Suppressor macrophage treated with lipopolysaccharide for 4 hours (primary cell): ENCODE measurements around the gene TMEM151B.

Source experiments
- DNase-seq: peaks from one replicate; pipeline ENCODE4 v3.0.0-alpha.2; 2020

TMEM151B gene

DNA sequence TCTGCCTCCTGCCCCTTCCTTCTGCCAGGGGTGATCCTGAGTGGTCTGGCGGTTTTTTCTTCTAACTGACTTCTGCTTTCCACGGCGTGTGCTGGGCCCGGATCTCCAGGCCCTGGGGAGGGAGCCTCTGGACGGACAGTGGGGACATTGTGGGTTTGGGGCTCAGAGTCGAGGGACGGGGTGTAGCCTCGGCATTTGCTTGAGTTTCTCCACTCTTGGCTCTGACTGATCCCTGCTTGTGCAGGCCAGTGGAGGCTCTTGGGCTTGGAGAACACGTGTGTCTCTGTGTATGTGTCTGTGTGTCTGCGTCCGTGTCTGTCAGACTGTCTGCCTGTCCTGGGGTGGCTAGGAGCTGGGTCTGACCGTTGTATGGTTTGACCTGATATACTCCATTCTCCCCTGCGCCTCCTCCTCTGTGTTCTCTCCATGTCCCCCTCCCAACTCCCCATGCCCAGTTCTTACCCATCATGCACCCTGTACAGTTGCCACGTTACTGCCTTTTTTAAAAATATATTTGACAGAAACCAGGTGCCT, 36.6 kb upstream of the TMEM151B start:
- no peak for DNase-seq

DNA sequence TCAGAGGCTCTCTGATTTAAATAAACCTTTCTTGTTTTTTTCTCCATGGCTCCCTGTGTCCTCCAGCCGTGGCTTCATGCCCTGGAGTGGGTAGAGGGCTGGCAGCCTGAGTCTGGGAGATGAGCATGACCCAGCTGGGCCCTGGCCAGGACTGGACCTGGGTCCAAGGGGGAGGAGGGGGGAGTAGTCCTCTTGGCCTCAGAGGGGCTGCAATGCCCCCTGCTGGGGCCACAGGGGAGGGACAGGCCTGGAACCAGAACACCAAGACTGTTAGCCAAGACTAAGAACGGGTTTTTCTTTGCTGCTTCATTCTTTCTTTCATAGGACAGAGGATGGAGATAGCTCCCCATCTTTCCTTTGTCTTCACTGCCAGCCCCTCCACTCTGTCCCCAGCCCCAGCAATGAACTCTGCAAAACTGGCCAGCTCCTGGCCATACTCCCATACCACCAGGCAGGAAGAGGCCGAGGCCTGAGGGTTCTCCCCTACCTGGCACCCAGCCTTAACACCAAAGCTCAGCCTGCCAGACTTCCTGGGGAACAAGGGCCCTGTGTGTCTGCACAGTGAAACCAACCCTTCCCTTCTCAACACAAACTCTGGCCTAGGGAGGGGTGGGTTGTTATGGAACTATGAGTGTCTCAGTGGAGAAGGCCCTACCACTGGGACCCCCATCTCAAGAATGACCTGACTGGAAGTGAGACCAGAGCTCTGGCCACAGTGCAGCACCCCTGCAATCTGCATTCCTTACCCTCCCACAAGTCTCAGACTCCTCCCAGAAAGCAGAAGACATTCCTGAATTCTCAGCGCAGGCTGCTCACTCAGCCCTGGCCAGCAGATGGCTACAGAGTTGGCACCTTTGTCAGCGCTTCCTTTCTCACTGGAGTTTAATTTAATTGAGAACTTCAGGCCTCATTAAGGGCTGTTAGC, 35.9 kb upstream of the TMEM151B start:
- DNase-seq, result peak; percentile 37

DNA sequence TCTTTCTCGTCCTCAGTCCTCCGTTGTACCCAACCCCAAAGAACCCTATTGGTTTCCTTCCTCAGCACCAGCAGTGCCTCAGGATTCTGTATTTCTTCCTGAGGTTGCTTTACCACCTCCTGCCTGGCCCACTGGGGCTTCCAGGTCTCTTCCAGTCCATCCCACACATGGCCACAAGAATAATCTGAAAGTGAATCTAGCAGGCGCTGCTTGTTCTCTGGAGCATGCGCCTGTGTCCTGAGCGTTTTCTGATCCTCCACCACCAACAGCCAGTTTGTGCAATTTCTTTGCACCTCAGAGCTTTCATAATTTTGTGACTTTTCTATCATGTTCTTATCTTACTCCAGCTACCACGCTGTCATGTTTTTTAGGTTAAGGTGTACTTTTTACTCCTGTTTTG, 35.0 kb upstream of the TMEM151B start:
- DNase-seq, result no peak

DNA sequence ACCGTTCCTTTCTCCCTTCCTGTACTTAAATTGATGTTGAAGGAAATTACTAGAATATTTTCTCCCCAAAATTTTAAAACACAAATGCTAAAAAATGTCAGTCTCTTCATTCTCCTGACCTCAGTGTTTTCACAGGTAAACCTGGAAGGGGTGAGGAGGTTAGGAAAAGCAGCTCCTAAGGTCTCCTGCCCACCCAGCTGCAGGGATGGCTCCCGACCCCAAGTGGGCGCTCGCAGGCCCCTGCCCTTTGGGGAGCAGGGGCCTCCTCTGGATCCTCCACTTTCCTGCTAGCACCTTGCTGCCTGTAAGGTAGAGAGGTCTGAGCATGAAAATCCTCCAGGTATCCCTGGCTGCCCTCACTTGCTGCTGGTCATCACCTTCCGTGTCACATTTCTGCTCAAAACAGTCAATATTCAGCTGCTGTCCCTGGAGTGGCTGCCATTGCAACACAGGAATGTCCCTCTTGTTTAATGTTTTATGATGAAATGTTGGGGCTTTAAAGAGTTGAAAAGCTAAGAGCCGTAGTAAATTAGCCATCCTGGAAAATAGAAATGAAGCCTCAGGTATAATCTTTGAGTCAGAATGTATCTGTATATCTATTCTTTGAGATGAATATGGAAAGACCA, 34.2 kb upstream of the TMEM151B start:
- DNase-seq, result no peak

DNA sequence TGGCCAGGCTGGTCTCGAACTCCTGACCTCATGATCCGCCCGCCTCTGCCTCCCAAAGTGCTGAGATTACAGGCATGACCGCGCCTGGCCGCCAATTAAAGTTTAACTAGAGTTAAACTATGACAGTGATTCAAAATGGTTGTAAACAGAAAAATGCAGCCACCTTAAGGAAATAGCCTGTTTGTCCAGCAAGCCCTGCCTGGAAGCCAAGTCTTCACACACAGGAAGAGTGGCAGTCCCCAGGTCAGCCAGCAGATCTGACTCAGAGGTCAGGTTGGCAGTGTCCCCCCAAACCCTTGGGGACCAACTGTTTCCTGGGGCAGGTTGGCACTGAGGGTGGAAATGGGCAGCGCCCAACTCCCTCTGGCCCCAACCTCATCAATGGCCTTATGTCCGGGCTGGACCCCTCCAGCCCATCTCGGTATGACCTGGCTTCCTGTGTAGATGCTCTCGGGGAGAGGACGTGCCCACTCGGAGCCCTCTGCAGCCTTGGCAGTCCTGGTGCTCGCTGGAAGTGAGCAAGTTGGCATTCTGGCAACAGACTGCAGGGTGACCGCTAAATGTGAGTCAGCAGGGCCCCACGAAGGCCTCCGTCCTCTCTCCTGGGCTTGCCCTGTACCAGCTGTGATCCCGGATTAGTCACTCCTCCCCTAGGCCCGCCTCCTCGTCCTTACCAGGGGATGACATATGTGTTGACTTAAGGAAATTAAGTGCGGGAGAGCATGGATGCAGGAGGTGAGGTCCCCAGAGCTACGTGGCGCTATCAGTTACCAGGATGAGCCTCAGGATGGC, 33.0 kb upstream of the TMEM151B start:
- DNase-seq, result peak; percentile 96

DNA sequence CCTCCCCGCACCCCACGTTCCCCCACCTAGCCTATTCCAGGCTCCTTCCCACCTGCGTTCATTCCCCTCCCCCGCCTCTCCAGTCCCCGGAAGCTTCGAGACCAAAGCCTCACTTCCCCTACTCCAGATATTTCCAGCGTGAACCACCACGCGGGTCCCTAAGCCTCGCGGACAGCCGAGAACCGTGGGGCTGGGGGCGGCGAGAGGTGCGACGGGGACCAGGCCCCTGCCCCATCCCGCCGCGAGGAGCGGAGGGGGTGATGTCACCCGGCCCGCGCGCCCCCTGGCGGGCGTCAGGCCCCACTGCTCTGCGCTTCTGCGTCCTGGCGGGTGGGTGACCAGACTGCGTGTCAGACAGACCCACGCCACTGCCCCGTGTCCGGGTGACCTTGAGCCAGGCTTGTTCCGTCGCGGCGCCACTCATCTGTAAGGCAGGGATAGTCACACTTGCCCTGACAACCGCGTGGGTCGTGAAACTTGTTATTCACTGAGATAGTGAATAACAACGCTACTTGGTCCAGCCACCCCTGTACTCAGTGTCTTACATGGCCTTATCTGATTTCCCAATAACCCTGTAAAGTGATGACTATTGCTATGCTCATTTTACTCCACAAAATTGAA, 32.3 kb upstream of the TMEM151B start:
- DNase-seq, result peak; percentile 89

DNA sequence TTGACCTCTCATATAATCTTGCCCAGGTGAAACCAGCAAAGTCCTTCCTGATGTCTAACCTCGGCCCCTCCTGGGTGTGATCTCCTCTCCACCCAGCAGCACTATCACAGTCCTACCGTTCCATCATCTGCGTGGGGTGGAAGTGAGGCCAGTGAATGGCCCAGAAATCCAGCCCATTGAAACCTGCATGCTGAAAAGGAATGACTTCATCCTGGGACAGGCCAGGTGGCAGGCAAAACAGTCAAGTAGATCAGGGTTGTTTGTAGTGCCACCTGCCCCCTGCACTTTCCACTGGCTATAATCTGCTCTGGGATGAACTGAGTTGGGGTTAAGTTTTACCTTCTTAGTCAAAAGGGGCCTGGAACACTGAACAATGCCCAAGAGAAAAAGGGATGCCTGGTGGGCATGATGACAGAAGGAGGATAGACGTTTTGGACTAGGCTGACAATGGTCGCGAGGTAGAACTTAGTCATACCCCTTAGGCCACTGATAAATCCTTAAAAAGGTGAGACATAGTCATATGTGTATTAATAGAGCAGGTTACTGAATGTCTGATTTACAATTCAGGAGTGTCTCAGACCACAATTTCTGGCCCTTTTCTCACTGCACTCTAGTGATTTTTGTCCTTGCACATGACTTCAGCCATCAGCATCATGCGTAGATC, 31.4 kb upstream of the TMEM151B start:
- DNase-seq, result no peak

DNA sequence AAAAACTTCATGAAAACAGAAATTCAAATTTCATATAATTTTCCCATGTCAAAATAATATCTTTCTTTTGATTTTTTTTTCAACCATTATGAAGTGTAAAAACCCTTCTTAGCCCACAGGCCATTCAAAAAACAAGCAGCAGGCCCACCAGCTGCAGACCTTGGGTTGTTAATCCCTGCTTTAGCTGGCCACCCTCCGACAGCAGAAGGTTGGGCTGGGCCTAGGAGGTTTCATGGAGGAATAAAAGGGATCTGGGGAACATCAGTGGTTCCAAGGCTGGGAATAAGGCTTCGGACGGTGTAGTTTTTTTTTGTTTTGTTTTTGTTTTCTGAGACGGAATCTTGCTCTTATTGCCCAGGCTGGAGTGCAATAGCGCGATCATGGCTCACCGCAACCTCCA, 26.9 kb upstream of the TMEM151B start:
- no peak for DNase-seq

DNA sequence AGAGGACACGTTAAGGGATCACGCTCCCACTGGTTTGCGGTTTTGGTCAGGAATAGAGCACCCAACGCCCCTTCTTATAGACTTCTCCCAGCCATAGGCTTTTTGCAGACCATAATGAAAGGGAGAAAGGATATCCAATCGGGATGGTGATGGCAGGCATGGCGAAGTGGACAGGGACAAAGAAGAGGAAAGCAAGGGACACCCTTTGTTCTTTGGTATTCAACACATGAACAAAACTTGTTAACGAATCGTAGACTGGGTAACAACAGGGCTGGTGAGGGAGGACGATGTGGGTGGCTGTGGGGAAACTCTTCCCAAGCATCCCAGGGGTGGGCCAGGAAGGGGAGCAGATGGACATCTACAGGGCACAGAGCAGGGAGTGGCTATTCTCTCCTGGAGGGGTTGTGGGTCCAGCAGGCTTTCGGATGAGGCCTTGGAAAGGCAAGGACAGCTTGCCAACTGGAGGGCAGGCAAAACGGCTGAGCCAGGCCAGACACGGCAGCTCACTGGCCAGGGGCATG, 24.8 kb upstream of the TMEM151B start:
- no peak for DNase-seq

DNA sequence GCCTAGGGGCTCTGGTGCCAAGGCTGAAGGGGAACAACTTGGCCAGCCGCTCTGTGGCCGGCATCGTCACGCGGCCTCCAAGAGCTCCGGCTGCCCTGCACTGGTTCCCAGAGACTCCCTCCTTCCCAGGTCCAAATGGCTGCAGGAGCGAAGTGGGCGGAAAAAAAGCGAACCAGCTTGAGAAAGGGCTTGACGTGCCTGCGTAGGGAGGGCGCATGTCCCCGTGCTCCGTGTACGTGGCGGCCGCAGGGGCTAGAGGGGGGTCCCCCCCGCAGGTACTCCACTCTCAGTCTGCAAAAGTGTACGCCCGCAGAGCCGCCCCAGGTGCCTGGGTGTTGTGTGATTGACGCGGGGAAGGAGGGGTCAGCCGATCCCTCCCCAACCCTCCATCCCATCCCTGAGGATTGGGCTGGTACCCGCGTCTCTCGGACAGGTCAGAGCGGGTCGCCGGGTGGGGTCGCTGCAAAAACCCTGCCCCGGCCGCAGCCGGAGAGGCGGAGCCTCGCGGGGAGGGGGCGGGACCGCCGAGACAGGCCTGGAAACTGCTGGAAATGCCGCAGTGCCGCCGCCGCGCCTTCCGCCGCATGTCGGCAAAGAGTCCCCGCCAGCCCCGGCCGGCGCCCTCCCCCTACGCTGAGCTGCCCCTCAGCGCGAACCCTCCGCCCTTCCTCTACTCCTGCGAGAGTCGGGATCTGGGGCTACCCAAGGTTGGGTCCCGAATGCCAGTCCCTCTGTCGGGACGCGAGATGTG, 24.2 kb upstream of the TMEM151B start:
- peak; percentile 74 for DNase-seq

DNA sequence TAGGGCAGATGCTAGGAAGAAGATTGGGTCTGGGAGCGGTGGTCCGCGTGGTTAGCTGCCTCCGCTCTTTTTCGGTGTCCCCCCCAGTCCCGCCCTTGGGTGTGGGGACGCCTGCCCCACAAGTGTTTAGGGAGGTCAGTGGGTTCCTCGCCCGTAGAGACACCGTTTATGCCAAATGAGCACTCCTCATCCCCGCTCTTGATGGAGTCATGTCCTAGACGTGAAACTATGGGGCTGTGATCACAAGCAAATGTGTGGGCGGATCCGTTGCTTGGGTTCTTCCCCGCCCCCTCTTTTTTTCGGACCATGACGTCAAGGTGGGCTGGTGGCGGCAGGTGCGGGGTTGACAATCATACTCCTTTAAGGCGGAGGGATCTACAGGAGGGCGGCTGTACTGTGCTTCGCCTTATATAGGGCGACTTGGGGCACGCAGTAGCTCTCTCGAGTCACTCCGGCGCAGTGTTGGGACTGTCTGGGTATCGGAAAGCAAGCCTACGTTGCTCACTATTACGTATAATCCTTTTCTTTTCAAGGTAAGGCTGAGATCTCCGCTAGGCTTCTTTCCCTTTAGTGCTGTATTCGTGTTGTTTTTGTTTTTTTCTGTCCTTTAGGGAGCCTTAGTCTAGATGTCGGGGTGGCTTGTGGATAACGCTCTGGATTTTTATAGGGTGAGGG, 23.4 kb upstream of the TMEM151B start, which contains the start of gene HSP90AB1:
Gene HSP90AB1, plus strand, starts transcription at position 439 of the 675 bp plus-strand sequence. CDS start 1,529 bp downstream, outside the sequence.
- peak; percentile 96 for DNase-seq

DNA sequence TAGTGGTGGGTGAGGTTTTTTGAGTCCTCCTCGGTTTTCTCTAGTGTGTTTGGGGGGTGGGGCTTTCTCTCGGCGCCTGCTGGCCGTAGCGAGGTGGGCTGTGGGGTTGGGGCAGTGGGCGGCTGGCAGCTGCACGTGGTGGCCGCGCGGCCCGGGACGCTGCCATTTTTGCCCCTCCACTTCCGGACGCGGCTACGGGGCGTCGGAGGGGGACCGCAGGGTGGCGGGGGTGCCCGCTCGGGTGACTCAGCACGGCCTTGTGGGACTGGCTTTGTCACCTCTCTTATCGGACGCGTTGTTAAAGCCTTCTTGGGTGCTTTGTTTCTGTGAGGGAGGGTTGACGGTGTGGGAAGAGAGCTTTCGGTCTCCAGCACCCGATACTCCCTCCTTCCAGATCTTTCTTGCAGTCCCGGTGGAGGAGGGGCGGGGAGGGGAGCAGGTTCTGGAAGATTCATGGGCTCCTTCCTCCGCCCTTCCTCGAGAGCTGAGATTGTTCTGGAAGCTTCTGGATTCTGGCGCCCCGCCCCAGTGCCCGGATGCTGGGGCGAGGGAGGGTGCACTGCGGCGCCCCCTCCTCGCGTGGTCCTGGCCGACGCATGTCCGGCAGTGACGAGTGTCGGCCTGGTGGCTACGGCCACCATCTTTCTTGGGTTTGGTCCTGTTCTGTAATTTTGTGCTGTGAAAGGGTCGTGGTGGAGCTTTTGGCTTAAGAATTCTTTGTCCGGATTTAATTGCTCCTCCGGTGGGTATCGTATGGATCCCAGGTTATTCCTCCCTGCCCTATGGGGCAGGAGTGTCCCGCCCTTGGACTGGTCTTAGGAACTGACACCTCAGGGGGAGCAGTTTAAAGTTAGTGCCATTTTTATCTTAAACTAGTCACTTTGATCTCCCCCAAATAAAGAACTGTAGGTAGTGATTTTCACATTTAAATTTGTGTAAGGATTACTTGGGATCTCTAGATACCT, 22.6 kb upstream of the TMEM151B start:
- peak; percentile 82 for DNase-seq

DNA sequence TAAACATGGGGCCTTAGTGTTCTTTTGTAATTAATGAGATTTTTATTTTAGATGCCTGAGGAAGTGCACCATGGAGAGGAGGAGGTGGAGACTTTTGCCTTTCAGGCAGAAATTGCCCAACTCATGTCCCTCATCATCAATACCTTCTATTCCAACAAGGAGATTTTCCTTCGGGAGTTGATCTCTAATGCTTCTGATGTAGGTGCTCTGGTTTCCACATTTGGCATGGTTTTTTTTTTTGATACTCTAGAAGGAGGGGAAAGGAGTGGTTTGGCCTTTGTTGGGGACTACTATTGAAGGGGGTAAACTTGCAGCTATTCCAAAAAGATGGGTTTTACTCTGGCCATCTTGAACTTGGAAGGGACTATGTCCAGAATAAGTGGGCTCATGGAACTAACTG, 21.7 kb upstream of the TMEM151B start:
- DNase-seq, result no peak

DNA sequence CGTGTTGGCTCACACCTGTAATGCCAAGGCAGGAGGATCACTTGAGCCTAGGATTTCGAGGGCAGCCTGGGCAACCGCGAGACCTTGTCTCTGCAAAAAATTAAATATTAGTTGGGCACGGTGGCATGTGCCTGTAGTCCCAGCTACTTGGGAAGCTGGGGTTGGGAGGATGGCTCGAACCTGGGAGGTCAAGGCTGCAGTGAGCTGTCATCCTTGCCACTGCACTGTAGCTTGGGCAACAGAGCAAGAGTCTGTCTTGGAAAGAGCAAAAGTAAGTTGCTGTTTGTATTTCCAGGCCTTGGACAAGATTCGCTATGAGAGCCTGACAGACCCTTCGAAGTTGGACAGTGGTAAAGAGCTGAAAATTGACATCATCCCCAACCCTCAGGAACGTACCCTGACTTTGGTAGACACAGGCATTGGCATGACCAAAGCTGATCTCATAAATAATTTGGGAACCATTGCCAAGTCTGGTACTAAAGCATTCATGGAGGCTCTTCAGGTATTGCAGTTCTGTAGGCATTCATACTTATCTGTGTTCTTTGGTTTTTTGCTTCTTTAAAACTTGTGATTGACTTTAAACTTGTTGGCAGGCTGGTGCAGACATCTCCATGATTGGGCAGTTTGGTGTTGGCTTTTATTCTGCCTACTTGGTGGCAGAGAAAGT, 21.0 kb upstream of the TMEM151B start:
- DNase-seq, result no peak

DNA sequence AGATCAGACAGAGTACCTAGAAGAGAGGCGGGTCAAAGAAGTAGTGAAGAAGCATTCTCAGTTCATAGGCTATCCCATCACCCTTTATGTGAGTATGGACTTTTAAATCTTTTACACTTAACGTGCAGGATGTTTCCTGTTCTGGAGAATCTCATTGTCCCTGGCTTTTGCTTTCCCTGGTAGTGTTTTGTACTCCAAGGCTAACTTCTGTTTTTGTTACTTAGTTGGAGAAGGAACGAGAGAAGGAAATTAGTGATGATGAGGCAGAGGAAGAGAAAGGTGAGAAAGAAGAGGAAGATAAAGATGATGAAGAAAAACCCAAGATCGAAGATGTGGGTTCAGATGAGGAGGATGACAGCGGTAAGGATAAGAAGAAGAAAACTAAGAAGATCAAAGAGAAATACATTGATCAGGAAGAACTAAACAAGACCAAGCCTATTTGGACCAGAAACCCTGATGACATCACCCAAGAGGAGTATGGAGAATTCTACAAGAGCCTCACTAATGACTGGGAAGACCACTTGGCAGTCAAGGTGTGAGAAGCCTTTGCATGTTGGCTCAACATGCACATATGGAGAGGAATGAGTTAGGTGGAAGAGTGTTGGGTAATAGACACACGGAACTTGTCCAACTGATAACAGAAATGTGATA, 20.1 kb upstream of the TMEM151B start:
- DNase-seq, result no peak

DNA sequence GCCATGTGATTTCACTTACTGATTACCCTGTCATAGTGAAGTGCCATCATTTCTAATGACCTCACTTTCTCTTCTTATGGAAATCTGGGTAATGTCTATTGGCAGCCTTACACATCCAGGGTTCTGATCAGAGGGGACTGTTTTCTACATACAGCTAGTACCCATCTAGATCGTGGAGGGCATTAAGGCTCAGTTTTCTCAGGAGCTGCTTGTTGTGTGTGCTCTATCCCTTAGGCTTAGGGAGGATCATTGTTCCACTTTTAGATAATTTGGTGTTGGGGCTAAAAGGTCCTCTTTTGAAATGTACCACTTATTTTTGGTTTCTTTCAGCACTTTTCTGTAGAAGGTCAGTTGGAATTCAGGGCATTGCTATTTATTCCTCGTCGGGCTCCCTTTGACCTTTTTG, 19.5 kb upstream of the TMEM151B start:
- DNase-seq, result no peak

DNA sequence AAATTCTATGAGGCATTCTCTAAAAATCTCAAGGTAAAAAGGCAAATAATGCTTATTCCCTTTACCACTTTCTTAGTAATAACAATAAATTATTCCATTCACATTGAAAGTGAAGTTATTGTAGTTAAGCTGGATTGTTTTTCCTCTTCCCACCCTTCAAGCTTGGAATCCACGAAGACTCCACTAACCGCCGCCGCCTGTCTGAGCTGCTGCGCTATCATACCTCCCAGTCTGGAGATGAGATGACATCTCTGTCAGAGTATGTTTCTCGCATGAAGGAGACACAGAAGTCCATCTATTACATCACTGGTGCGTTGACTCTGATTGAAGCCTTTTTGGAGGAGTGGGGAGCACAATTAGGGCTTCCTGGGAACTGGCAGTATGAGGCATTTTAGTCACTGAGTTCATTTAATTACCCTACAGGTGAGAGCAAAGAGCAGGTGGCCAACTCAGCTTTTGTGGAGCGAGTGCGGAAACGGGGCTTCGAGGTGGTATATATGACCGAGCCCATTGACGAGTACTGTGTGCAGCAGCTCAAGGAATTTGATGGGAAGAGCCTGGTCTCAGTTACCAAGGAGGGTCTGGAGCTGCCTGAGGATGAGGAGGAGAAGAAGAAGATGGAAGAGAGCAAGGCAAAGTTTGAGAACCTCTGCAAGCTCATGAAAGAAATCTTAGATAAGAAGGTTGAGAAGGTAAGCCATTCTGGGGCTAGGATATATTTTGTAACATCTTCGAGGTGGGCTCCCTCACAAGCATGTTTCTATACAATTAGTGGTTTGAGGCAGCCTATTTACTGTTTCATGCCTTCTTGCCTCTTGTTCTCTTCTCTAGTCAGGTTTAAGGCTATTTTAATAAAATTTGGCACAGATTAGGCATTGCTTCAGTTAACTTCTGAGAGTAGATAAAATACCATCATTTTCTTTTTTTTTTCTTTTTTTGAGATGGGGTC, 18.4 kb upstream of the TMEM151B start:
- DNase-seq, result no peak
